PFSK-1 (cell line): Measurements from ENCODE around the gene PITPNM3.

Experiments
- SIN3A ChIP-seq: IDR thresholded peaks from 2 replicates; pipeline ENCODE4 v1.6.1; 2012; ENCODE audit warnings: mild to moderate bottlenecking, low read length, moderate library complexity, borderline replicate concordance; ENCODE audit not compliant: insufficient read depth
- TAF1 ChIP-seq: IDR thresholded peaks from 2 replicates; pipeline ENCODE4 v1.6.1; 2012; ENCODE audit warnings: low read length, control low read depth, borderline replicate concordance; ENCODE audit not compliant: insufficient read depth

GRCh38 chr17:6548578-6549330, 7.6 kb downstream of the PITPNM3 start:
- TF ChIP-seq TAF1 (no peak), SIN3A (no peak)
